NB4 (cell line): Measurements from ENCODE around the gene OR3A1.
"Not testable (repeated sequence)": the region's sequence is repeated elsewhere in the genome, so short reads cannot be mapped to it uniquely, and the experiment has no call there.

Source experiments
- CTCF ChIP-seq: IDR thresholded peaks from one replicate; pipeline ENCODE4 v1.5.1; 2012; ENCODE audit warnings: low read depth, low read length
- TF ChIP-seq, protein P1 (sequence below): IDR thresholded peaks from 2 replicates; pipeline ENCODE4 v1.6.1; 2011; ENCODE audit warnings: low read depth, low read length

DNA sequence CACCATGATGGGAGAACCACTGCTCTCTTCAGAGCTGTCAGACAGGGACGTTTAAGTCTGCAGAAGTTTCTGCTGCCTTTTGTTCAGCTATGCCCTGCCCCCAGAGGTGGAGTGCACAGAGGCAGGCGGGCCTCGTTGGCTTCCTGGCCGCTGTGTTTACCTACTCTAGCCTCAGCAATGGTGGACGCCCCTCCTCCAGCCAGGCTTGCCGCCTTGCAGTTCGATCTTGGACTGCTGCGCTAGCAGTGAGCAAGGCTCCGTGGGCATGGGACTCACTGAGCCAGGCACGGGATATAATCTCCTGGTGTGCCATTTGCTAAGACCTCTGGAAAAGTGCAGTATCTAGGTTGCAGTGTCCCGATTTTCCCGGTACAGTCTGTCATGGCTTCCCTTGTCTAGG is 44.6 kb upstream of the OR3A1 start:
- TF ChIP-seq CTCF: not testable (repeated sequence)
- TF ChIP-seq, protein P1, sequence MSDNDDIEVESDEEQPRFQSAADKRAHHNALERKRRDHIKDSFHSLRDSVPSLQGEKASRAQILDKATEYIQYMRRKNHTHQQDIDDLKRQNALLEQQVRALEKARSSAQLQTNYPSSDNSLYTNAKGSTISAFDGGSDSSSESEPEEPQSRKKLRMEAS: not testable (repeated sequence)
